T-cell (primary cell): Measurements from ENCODE around the gene CNNM3. TPM values are rescaled to one million over a fixed set of nuclear protein-coding genes. Genes with fewer than 3 reads are reported as not detected.
A peak's percentile ranks its signal among the peaks of the same experiment; 100 is the strongest.

Source experiments
- ATAC-seq, 4 experiments: fragments of 200-7000 bp in 3 of 4; fragments of 150-1000 bp in 1 of 4; cut with Tn5 transposase; replicated peaks in 1 of 4; 1 replicate in 3 of 4; 2 replicates in 1 of 4; pipeline ENCODE4 v1.10.0; 2021; ENCODE audit warnings: moderate library complexity in 3 of 4, mild to moderate bottlenecking in 2 of 4, moderate number of reproducible peaks in 1 of 4
- CTCF ChIA-PET, 2 donors: fragments of 300-600 bp; sonication (Branson Sonifier 250); formaldehyde crosslinking; loops; one replicate each; lab custom pipeline; 2022; ENCODE audit warnings: antibody characterized with exemption in 2 of 2; lab: Charles Lee
- POLR2A ChIA-PET, 2 donors: fragments of 300-600 bp; sonication (Branson Sonifier 250); formaldehyde crosslinking; loops; one replicate each; lab custom pipeline; 2022; ENCODE audit warnings: antibody characterized with exemption in 2 of 2; lab: Charles Lee
- DNase-seq, 35 experiments: peaks; one replicate each; pipeline versions ENCODE4 v3.0.0 to v3.0.0-alpha.2; 2013 to 2023
- H3K27ac ChIP-seq: one replicate; pipeline ENCODE4 v1.5.1; 2013; ENCODE audit warnings: low read length
- H3K27me3 ChIP-seq, 2 experiments: replicated peaks in 1 of 2; 1 replicate in 1 of 2; 2 replicates in 1 of 2; pipeline versions ENCODE4 v1.6.1 to v1.7.0; 2013; ENCODE audit warnings: low read length in 1 of 2, mixed read lengths in 1 of 2; ENCODE audit not compliant: control insufficient read depth in 2 of 2, insufficient read depth in 2 of 2; ENCODE audit errors: extremely low read depth in 1 of 2
- H3K36me3 ChIP-seq, 2 donors: 1 replicate in 1 of 2; 2 replicates in 1 of 2; pipeline versions ENCODE4 v1.6.1 to v1.7.0; 2013; ENCODE audit warnings: low read length in 1 of 2; ENCODE audit not compliant: control insufficient read depth in 2 of 2, insufficient read depth in 1 of 2; ENCODE audit errors: extremely low read depth in 1 of 2
- H3K4me1 ChIP-seq, 2 experiments: 1 replicate in 1 of 2; 2 replicates in 1 of 2; pipeline versions ENCODE4 v1.6.1 to v1.7.0; 2013; ENCODE audit warnings: low read length in 2 of 2, mixed read lengths in 1 of 2; ENCODE audit not compliant: insufficient read depth in 2 of 2, control insufficient read depth in 1 of 2; ENCODE audit errors: extremely low read depth in 1 of 2
- H3K4me3 ChIP-seq, 2 donors: 1 replicate in 1 of 2; 2 replicates in 1 of 2; pipeline versions ENCODE4 v1.5.1 to v1.7.0; 2013; ENCODE audit warnings: mild to moderate bottlenecking in 2 of 2, low read length in 1 of 2, moderate library complexity in 1 of 2; ENCODE audit not compliant: control insufficient read depth in 1 of 2; ENCODE audit errors: extremely low read depth in 1 of 2
- H3K9me3 ChIP-seq: 2 replicates; pipeline ENCODE4 v1.7.0; 2013
- H3K27ac Mint-ChIP-seq, 2 donors: one replicate each; pipeline ENCODE4 v1.8.0; 2020 to 2021; ENCODE audit warnings: mild to moderate bottlenecking in 2 of 2, mixed read lengths in 2 of 2
- H3K27me3 Mint-ChIP-seq, 2 donors: one replicate each; pipeline ENCODE4 v1.8.0; 2021 to 2022; ENCODE audit warnings: mixed read lengths in 2 of 2
- H3K36me3 Mint-ChIP-seq: one replicate; pipeline ENCODE4 v1.8.0; 2021; ENCODE audit warnings: mixed read lengths
- H3K4me1 Mint-ChIP-seq, 3 donors: one replicate each; pipeline ENCODE4 v1.8.0; 2020 to 2022; ENCODE audit warnings: mixed read lengths in 3 of 3, mild to moderate bottlenecking in 1 of 3
- H3K4me3 Mint-ChIP-seq, 3 donors: one replicate each; pipeline ENCODE4 v1.8.0; 2020 to 2022; ENCODE audit warnings: mild to moderate bottlenecking in 3 of 3, mixed read lengths in 3 of 3, moderate library complexity in 3 of 3
- H3K9me3 Mint-ChIP-seq, 3 donors: one replicate each; pipeline ENCODE4 v1.8.0; 2020 to 2022; ENCODE audit warnings: mixed read lengths in 3 of 3
- WGBS: methylation state at CpG from one replicate; pipeline ENCODE4 v1.1.5; 2013; ENCODE audit warnings: missing lambda C conversion rate; ENCODE audit not compliant: insufficient coverage; 5-methylcytosine and 5-hydroxymethylcytosine counted together
- total RNA-seq, 35 experiments: library from RNA in 6 of 35; stranded (reverse) in 6 of 35; fragments of 120-200 nt in 1 of 35; gene quantifications; one replicate each; pipeline versions ENCODE4 v1.2.1 to v1.2.4 and lab custom pipeline; 2013 to 2026

Gene CNNM3
- total RNA-seq, 5 donors from 2014 or later (not counting 1 experiment from before 2014, with no cell fraction given) = 44.2 to 55.3 (median 48.0) TPM

DNA sequence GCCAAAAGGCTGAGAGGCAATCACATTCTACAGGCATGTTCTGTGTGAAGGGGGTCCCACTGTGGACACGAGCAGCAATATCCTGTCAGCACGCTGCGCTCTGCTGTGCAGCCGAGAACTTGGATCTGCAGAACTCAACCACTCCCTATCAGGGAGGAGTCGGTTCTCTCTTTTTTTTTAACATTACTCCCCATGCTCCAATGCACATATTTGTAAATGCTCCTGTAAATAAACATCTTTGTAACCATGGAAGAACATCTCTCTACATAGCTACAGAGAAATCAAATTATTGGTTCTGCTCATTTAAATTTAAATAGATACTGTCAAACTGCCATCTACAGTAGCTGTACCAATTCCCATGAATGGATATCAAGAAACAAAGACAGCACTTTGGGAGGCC, 30.8 kb downstream of the CNNM3 start:
- CTCF ChIA-PET = no interaction called here
- H3K36me3 Mint-ChIP-seq = peaks cover 21% of the 10 kb centered on the region
- H3K9me3 Mint-ChIP-seq = no peaks in the 10 kb centered on the region
- no peaks in the 10 kb centered on the region for H3K27me3 Mint-ChIP-seq
- H3K4me3 ChIP-seq = no peak overlapping the region
- H3K27ac ChIP-seq = no peak overlapping the region
- H3K4me3 Mint-ChIP-seq = no peak overlapping the region
- POLR2A ChIA-PET = no interaction called here
- DNase-seq (no peak), ATAC-seq (no peak)
- H3K9me3 ChIP-seq = no peaks in the 10 kb centered on the region
- H3K36me3 ChIP-seq = peaks cover 5 to 48% of the 10 kb centered on the region in 2 donors
- H3K27ac Mint-ChIP-seq = no peak overlapping the region
- H3K4me1 ChIP-seq = no peaks in the 10 kb centered on the region
- peaks cover 4 to 5% (median 5%) of the 10 kb centered on the region in 3 donors for H3K4me1 Mint-ChIP-seq
- WGBS = 100% methylated on average over 3 of the region's 5 CpGs
- no peaks in the 10 kb centered on the region for H3K27me3 ChIP-seq

DNA sequence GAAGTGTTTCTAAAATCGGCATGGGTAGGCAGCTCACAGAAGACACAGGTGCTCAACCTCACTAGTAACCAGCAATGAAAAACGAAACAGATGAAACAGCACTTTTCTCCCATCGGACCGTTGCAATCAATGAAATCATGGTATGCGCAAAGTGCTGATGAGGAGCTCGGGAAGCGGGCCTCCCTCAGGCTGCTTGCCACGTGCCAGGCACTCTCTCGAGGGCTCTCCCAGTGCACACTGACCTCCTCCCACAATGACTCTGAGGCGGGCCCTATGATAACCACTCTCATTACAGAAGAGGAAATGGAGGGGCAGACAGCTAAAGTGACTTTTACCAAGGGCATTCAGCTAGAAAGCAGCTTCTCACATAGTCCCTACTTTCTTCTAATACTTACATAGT, 31.5 kb downstream of the CNNM3 start:
- peaks cover 8 to 56% of the 10 kb centered on the region in 2 donors for H3K36me3 ChIP-seq
- H3K9me3 ChIP-seq = no peaks in the 10 kb centered on the region
- DNase-seq = no peak
- Mint-ChIP-seq H3K4me1 (peaks cover 4 to 5% (median 5%) of the 10 kb centered on the region in 3 donors), H3K4me3 (no peak overlapping the region), H3K27ac (no peak overlapping the region), H3K27me3 (no peaks in the 10 kb centered on the region), H3K36me3 (peaks cover 25% of the 10 kb centered on the region), H3K9me3 (no peaks in the 10 kb centered on the region)
- 81% methylated on average over 5 of the region's 10 CpGs for WGBS
- no peak for ATAC-seq
- H3K27ac ChIP-seq = no peak overlapping the region
- ChIA-PET CTCF (no interaction called here), POLR2A (interaction anchor here in 1 of 2 donors (0.6 kb wide), 1 partner anchor 11 kb away, joined by 11 read pairs; no protein-coding TSS in a partner anchor)
- no peaks in the 10 kb centered on the region for H3K27me3 ChIP-seq
- H3K4me3 ChIP-seq = no peak overlapping the region
- no peaks in the 10 kb centered on the region for H3K4me1 ChIP-seq

DNA sequence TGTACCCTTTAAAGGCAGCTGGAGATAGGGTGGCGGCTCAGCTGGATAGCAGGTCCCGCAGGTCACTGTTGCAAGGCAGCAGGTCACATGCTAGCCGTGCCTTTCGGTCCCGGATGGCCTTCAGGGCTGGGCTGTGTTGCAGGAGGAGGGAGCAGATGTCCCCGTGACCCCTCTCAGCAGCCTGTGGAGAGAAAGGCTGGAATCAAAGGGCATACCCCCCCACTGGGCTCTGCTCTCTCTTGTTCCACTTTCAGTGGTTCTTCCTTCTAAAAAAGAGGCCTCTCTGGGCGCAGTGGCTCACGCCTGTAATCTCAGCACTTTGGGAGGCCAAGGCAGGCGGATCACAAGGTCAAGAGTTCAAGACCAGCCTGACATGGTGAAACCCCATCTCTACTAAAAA, 32.2 kb downstream of the CNNM3 start:
- no peak overlapping the region for H3K27ac ChIP-seq
- ATAC-seq (no peak), DNase-seq (no peak)
- peaks cover 10 to 63% of the 10 kb centered on the region in 2 donors for H3K36me3 ChIP-seq
- CTCF ChIA-PET = no interaction called here
- no peaks in the 10 kb centered on the region for H3K4me1 ChIP-seq
- no peaks in the 10 kb centered on the region for H3K27me3 Mint-ChIP-seq
- 100% methylated on average over 7 of the region's 9 CpGs for WGBS
- no peaks in the 10 kb centered on the region for H3K9me3 Mint-ChIP-seq
- H3K4me3 Mint-ChIP-seq = no peak overlapping the region
- peak overlapping the region in 1 of 2 donors; percentile 52 for H3K27ac Mint-ChIP-seq
- no peak overlapping the region for H3K4me3 ChIP-seq
- H3K36me3 Mint-ChIP-seq = peaks cover 31% of the 10 kb centered on the region
- no peaks in the 10 kb centered on the region for H3K27me3 ChIP-seq
- H3K9me3 ChIP-seq = no peaks in the 10 kb centered on the region
- H3K4me1 Mint-ChIP-seq = peaks cover 2% of the 10 kb centered on the region in 3 donors
- POLR2A ChIA-PET = no interaction called here

DNA sequence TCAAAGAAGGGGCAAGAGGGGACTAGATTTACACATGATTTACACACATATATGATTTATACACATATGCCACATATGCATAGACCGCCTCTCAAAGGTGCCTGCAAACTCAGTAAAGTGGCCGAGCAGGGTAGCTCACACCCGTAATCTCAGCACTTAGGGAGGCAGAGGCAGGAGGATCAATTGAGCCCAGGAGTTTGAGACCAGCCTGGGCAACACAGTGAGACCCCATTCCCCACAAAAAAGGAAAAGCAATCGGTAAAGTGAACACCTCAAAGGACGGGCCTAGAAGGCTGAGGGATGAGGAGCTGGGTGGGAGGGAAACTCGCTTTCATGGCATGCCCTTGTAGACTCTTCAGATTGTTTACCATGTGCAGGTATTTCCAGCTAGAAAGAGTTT, 36.6 kb downstream of the CNNM3 start:
- no peaks in the 10 kb centered on the region for H3K27me3 ChIP-seq
- H3K4me3 Mint-ChIP-seq = no peak overlapping the region
- no peak overlapping the region for H3K4me3 ChIP-seq
- no peak overlapping the region for H3K27ac ChIP-seq
- no peaks in the 10 kb centered on the region for H3K27me3 Mint-ChIP-seq
- H3K36me3 ChIP-seq = peaks cover 6 to 58% of the 10 kb centered on the region in 2 donors
- WGBS = 100% methylated on average over 1 of the region's 6 CpGs
- H3K27ac Mint-ChIP-seq = no peak overlapping the region
- ChIA-PET CTCF (interaction anchor here in 1 of 2 donors (0.6 kb wide), 1 partner anchor 150 kb away, joined by 9 read pairs; no protein-coding TSS in a partner anchor), POLR2A (interaction anchor here in 1 of 2 donors (0.6 kb wide), 1 partner anchor 34 kb away, joined by 6 read pairs; no protein-coding TSS in a partner anchor)
- DNase-seq = no peak
- peaks cover 32% of the 10 kb centered on the region for H3K36me3 Mint-ChIP-seq
- no peak for ATAC-seq
- H3K9me3 Mint-ChIP-seq = no peaks in the 10 kb centered on the region
- peaks cover 17 to 26% (median 26%) of the 10 kb centered on the region in 3 donors for H3K4me1 Mint-ChIP-seq
- no peaks in the 10 kb centered on the region for H3K9me3 ChIP-seq
- H3K4me1 ChIP-seq = peaks cover 6 to 16% of the 10 kb centered on the region in 2 experiments

DNA sequence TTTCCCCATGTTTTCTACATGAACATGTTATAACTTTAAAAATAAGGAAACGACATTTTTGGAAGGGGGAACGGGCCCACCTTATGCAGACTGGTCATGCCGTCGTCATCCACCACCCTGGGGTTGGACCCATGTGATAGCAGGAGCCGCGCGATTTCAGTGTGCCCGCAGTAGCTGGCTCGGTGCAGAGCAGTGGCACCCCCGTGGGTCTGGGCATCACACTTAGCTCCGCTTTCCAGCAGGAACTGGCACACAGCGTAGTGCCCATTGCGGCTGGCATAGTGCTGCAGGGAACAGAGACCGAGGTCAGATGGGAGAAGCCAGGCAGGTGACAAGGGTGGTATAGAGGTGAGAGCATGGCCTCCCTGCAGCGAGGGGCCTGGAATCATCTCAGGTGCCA, 37.3 kb downstream of the CNNM3 start:
- DNase-seq (no peak), ATAC-seq (no peak)
- H3K27ac Mint-ChIP-seq = no peak overlapping the region
- peaks cover 17 to 26% (median 26%) of the 10 kb centered on the region in 3 donors for H3K4me1 Mint-ChIP-seq
- H3K4me1 ChIP-seq = peaks cover 6 to 18% of the 10 kb centered on the region in 2 experiments
- no peaks in the 10 kb centered on the region for H3K9me3 Mint-ChIP-seq
- H3K27me3 Mint-ChIP-seq = no peaks in the 10 kb centered on the region
- no peak overlapping the region for H3K4me3 ChIP-seq
- no peak overlapping the region for H3K27ac ChIP-seq
- H3K4me3 Mint-ChIP-seq = no peak overlapping the region
- POLR2A ChIA-PET = no interaction called here
- CTCF ChIA-PET = no interaction called here
- peaks cover 27% of the 10 kb centered on the region for H3K36me3 Mint-ChIP-seq
- peaks cover 5 to 51% of the 10 kb centered on the region in 2 donors for H3K36me3 ChIP-seq
- 95% methylated on average over 11 of the region's 15 CpGs for WGBS
- H3K27me3 ChIP-seq = no peaks in the 10 kb centered on the region
- no peaks in the 10 kb centered on the region for H3K9me3 ChIP-seq

DNA sequence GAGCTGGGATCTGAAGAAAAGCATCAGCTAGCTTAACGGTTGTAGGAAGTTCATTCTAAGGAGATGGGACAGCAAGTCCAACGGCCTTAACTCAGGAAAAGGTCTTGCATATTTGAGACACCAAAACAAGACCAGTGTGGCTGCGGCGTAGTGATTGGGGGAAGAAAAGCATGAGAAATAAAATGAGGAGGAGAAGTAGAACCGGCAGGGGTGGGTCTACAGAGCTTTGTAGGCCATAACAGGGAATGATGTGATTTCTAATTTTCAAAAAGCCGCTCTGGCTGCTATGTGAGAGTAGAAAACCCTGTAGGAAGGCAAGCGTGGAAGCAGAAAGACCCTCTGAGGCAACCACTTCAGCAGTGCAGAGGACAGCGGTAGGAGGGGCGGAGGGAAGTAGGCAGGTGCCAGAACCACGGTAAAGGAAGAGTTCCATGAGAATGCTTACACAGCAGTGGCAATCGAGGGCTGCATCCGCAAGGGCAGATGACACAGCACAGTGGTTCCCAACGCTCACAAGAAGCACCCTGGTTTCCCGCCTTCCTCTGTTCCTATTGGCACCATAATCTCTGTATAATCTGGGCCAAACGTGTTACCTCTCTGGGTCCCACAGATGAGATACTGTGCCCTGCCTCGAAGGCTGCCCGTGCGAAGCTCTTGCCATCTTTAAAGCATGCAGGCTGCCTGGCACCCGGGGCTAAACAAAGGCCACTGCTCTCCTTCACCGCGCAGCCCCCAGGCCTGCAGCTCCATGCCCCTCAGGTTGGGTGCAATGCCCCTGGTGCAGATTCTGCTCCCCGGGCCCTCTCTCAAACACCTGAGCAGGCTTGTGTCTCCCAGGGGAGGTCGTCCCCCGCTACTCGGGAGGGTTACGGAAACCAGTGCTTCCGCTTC, 41.0 kb downstream of the CNNM3 start:
- peaks cover 39 to 47% (median 45%) of the 10 kb centered on the region in 3 donors for H3K4me1 Mint-ChIP-seq
- peak overlapping the region; percentile 76 to 77 for H3K27ac Mint-ChIP-seq
- ChIA-PET POLR2A (interaction anchor here (0.8 to 1.5 kb wide), 2 partner anchors 106 kb away, joined by 3 to 9 read pairs; no protein-coding TSS in a partner anchor), CTCF (interaction anchor here (0.6 to 3.3 kb wide), 31 partner anchors 11 to 591 kb away, joined by 3 to 49 read pairs (median 6); partner anchors contain the start of genes ANKRD23 (in 1 of the 2), ANKRD36 (in 1 of the 2), CIAO1 (in 1 of the 2) and CNNM3 (in 1 of the 2))
- DNase-seq (peak in 6 of 35 experiments; percentile 10 to 52 (median 26)), ATAC-seq (peak in 3 of 4 experiments; percentile 2 to 22 (median 20))
- WGBS = 15% methylated on average over 27 of the region's 27 CpGs
- Histone ChIP-seq H3K9me3 (no peaks in the 10 kb centered on the region), H3K4me3 (peak overlapping the region; percentile 62 to 95), H3K36me3 (peaks cover 10 to 39% of the 10 kb centered on the region in 2 donors), H3K4me1 (peaks cover 15 to 48% of the 10 kb centered on the region in 2 experiments), H3K27ac (peak overlapping the region; percentile 64), H3K27me3 (no peaks in the 10 kb centered on the region)
- H3K9me3 Mint-ChIP-seq = no peaks in the 10 kb centered on the region
- H3K27me3 Mint-ChIP-seq = no peaks in the 10 kb centered on the region
- H3K36me3 Mint-ChIP-seq = peaks cover 19% of the 10 kb centered on the region
- peak overlapping the region; percentile 80 to 87 (median 81) for H3K4me3 Mint-ChIP-seq
